Transverse colon (tissue), 4 donors: Measurements from ENCODE around the gene CCDC85C. TPM values are rescaled to one million over a fixed set of nuclear protein-coding genes. Genes with fewer than 3 reads are reported as not detected.

ENCODE experiments used
- DNase-seq: peaks from one replicate; pipeline ENCODE4 v3.0.0-alpha.2; 2019
- H3K27ac ChIP-seq, 4 donors: fragments of 200-600 bp; sonication (generic); 2 replicates each; pipeline ENCODE4 v1.5.1; 2016 to 2018; ENCODE audit warnings: inconsistent platforms in 4 of 4
- H3K27me3 ChIP-seq: fragments of 200-600 bp; sonication (generic); 2 replicates; pipeline ENCODE4 v1.5.1; 2017; ENCODE audit warnings: inconsistent platforms
- H3K36me3 ChIP-seq, 4 donors: fragments of 200-600 bp; sonication (generic); 2 replicates each; pipeline ENCODE4 v1.5.1; 2017 to 2019; ENCODE audit warnings: inconsistent platforms in 4 of 4
- H3K4me1 ChIP-seq, 4 donors: fragments of 200-600 bp; sonication (generic); 2 replicates each; pipeline ENCODE4 v1.5.1; 2017 to 2020; ENCODE audit warnings: inconsistent platforms in 4 of 4
- H3K4me3 ChIP-seq, 4 donors: fragments of 200-600 bp; sonication (generic); 1 replicate in 1 of 4; 2 replicates in 3 of 4; pipeline versions ENCODE4 v1.5.1 to v1.6.1; 2017 to 2019; ENCODE audit warnings: inconsistent platforms in 4 of 4
- H3K9me3 ChIP-seq, 2 donors: fragments of 200-600 bp; sonication (generic); 2 replicates each; pipeline ENCODE4 v1.5.1; 2017 to 2019; ENCODE audit warnings: inconsistent platforms in 2 of 2
- CTCF ChIP-seq, 5 experiments: fragments of 200-600 bp in 3 of 5; fragments of 450-650 bp in 2 of 5; sonication (generic) in 3 of 5; IDR thresholded peaks; 1 replicate in 2 of 5; 2 replicates in 3 of 5; pipeline ENCODE4 v1.5.1; 2016 to 2017; ENCODE audit warnings: antibody characterized with exemption in 5 of 5, inconsistent platforms in 3 of 5, mild to moderate bottlenecking in 2 of 5, moderate library complexity in 1 of 5
- EP300 ChIP-seq: sonication (generic); formaldehyde crosslinking; IDR thresholded peaks from one replicate; pipeline ENCODE4 v1.6.1; 2017; ENCODE audit warnings: antibody characterized with exemption, low read depth
- POLR2A ChIP-seq: fragments of 450-650 bp; IDR thresholded peaks from one replicate; pipeline ENCODE4 v1.6.1; 2016; ENCODE audit warnings: antibody characterized with exemption, mild to moderate bottlenecking, moderate library complexity
- POLR2AphosphoS5 ChIP-seq, 3 donors: sonication (generic); formaldehyde crosslinking; IDR thresholded peaks; one replicate each; pipeline ENCODE4 v1.6.1; 2016; ENCODE audit warnings: antibody characterized with exemption in 3 of 3
- WGBS, 2 donors: methylation state at CpG; one replicate each; pipeline ENCODE4 v1.1.5; 2018; ENCODE audit warnings: low coverage in 1 of 2; 5-methylcytosine and 5-hydroxymethylcytosine counted together
- in situ Hi-C, 4 donors: fragments of 200-750 bp; cut with MboI; loops; one replicate each; pipeline versions ENCODE4 v1.15.0 to v1.15.1; 2017; ENCODE audit warnings: low sequenced_read_pairs in 3 of 4, low pct_ligation_motif_present in 1 of 4, low pct_unique_long_range_greater_than_20kb in 1 of 4
- intact Hi-C: fragments of 100-400 bp; cut with DNase I; formaldehyde crosslinking; loops from one replicate; pipeline ENCODE4 v1.15.1; 2023; ENCODE audit warnings: low total_unique reads
- total RNA-seq, 4 donors: library from RNA; depleted of rRNA; stranded (reverse); fragments of >200 nt; gene quantifications; one replicate each; pipeline ENCODE4 v1.1.0, GENCODE V29; 2016

CCDC85C gene
- total RNA-seq, 4 donors from 2014 or later = 19.3 to 55.4 (median 45.7) TPM

DNA sequence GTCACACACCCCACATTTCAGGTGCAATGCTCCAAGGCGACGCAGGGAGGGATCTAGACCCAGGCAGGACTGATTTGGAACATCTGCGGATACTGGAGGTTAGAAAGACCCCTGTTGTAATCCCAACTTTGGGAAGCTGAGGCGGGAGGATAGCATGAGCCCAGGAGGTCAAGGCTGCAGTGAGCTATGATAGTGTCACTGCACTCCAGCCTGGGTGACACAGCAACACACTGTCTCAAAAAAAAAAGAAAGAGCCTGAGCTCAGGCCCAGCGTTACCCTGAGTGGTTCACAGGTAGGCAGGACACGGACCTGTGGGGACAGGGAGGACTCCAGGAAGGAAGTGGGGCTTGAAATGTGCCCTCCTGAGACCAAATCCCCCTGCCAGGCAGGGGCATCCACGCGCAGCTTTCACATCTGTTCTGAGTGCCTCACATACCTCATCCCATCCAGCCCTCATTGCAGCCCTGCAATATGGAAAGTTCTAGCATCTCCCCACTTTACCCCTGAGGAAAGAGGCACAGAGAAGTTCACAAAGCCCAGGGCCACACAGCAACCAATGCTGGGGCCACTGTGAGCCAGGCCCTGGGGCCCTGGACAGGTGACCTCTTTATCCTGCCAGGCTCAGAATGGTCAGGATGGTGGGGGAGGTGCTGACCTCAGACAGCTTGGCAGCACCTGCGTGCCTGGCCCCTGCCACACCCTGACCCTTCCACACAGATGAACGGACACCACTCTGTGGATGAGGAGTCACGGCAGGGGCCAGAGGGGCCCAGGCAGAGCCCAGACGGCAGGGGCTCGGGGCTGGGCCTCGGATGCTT lies 34.1 kb downstream of the CCDC85C start:
- Histone ChIP-seq H3K9me3 (no peaks in the 10 kb centered on the region), H3K27me3 (no peaks in the 10 kb centered on the region), H3K4me3 (no peak overlapping the region), H3K36me3 (no peaks in the 10 kb centered on the region), H3K27ac (peak overlapping the region; percentile 77 to 86 (median 84)), H3K4me1 (peaks cover 74 to 96% (median 84%) of the 10 kb centered on the region in 4 donors)
- intact Hi-C loops (no loop called here), in situ Hi-C loops (no loop called here)
- 61 to 100% methylated on average over 1 to 14 of the region's 14 CpGs for WGBS, 2 donors
- TF ChIP-seq EP300 = no peak
- TF ChIP-seq CTCF (IDR thresholded peaks at IDR 0.05) = no peak
- TF ChIP-seq POLR2A = no peak
- TF ChIP-seq POLR2AphosphoS5 (IDR thresholded peaks at IDR 0.05) = no peak
- no peak for DNase-seq

- in situ Hi-C loops = no loop called here
- WGBS, 2 donors = 66% methylated on average over 21 of the region's 22 CpGs; no CpG with 5 or more reads in 1 of the 2 donors
- no peak for DNase-seq
- Histone ChIP-seq H3K27me3 (no peaks in the 10 kb centered on the region), H3K4me3 (no peak overlapping the region), H3K4me1 (peaks cover 69 to 96% (median 84%) of the 10 kb centered on the region in 4 donors), H3K36me3 (no peaks in the 10 kb centered on the region), H3K9me3 (no peaks in the 10 kb centered on the region), H3K27ac (peak overlapping the region; percentile 77 to 86 (median 84))
- intact Hi-C loops = no loop called here
- TF ChIP-seq CTCF (IDR thresholded peaks at IDR 0.05) = no peak
- TF ChIP-seq POLR2A = no peak
- no peak for TF ChIP-seq POLR2AphosphoS5 (IDR thresholded peaks at IDR 0.05)
- TF ChIP-seq EP300 = no peak
These were observed 35.1 kb downstream of the CCDC85C start for GRCh38 chr14:99568567-99569560.

- H3K27me3 ChIP-seq = no peaks in the 10 kb centered on the region
- DNase-seq = no peak
- H3K9me3 ChIP-seq = no peaks in the 10 kb centered on the region
- H3K36me3 ChIP-seq = no peaks in the 10 kb centered on the region
- in situ Hi-C loops (no loop called here), intact Hi-C loops (no loop called here)
- peak overlapping the region; percentile 67 to 86 (median 82) for H3K27ac ChIP-seq
- TF ChIP-seq POLR2A (no peak), EP300 (no peak), CTCF (IDR thresholded peaks at IDR 0.05) (no peak), POLR2AphosphoS5 (IDR thresholded peaks at IDR 0.05) (no peak)
- WGBS, 2 donors = 82% methylated on average over 18 of the region's 20 CpGs; no CpG with 5 or more reads in 1 of the 2 donors
- no peak overlapping the region for H3K4me3 ChIP-seq
- peaks cover 58 to 95% (median 82%) of the 10 kb centered on the region in 4 donors for H3K4me1 ChIP-seq
These were observed 37.3 kb downstream of the CCDC85C start for GRCh38 chr14:99566390-99567354.
